DOHH2 (cell line): ENCODE data around the gene CCM2.

ENCODE experiments used
- H3F3A ChIP-seq: fragments of 200-600 bp; sonication (generic), shearing (Covaris generic); 2 replicates; pipeline ENCODE4 v1.6.0; 2016; ENCODE audit warnings: antibody characterized with exemption, mild to moderate bottlenecking; ENCODE audit not compliant: control insufficient read depth, insufficient read depth
- H3K27ac ChIP-seq: fragments of 200-600 bp; sonication (generic); 2 replicates; pipeline ENCODE4 v1.5.1; 2014; ENCODE audit warnings: low read depth, mild to moderate bottlenecking, low read length, moderate library complexity
- H3K27me3 ChIP-seq: fragments of 200-600 bp; sonication (generic); 2 replicates; pipeline ENCODE4 v1.6.1; 2014; ENCODE audit warnings: mild to moderate bottlenecking, low read length, mixed read lengths; ENCODE audit not compliant: control insufficient read depth
- H3K36me3 ChIP-seq: fragments of 200-600 bp; sonication (generic); 2 replicates; pipeline ENCODE4 v1.6.1; 2014; ENCODE audit warnings: mild to moderate bottlenecking, low read length, moderate library complexity, mixed read lengths; ENCODE audit not compliant: control insufficient read depth
- H3K4me1 ChIP-seq: fragments of 200-600 bp; sonication (generic); 2 replicates; pipeline ENCODE4 v1.6.1; 2014; ENCODE audit warnings: mild to moderate bottlenecking, low read length, mixed read lengths; ENCODE audit not compliant: control insufficient read depth
- H3K4me2 ChIP-seq: fragments of 200-600 bp; sonication (generic); 2 replicates; pipeline ENCODE4 v1.6.0; 2014; ENCODE audit warnings: mild to moderate bottlenecking, low read length, moderate library complexity
- H3K4me3 ChIP-seq: fragments of 200-600 bp; sonication (generic); 2 replicates; pipeline ENCODE4 v1.5.1; 2014; ENCODE audit warnings: mild to moderate bottlenecking, low read length, mixed read lengths
- H3K79me2 ChIP-seq: fragments of 200-600 bp; sonication (generic); 2 replicates; pipeline ENCODE4 v1.6.1; 2014; ENCODE audit warnings: mild to moderate bottlenecking, low read length, mixed read lengths; ENCODE audit not compliant: control insufficient read depth
- H3K9me2 ChIP-seq: fragments of 200-600 bp; sonication (generic); replicated peaks from 2 replicates; pipeline ENCODE4 v1.6.1; 2014; ENCODE audit warnings: mild to moderate bottlenecking, low read length, mixed read lengths; ENCODE audit not compliant: control insufficient read depth
- H3K9me3 ChIP-seq: fragments of 200-600 bp; sonication (generic); 2 replicates; pipeline ENCODE4 v1.6.1; 2014; ENCODE audit warnings: antibody characterized with exemption, low read length, mixed read lengths; ENCODE audit not compliant: control insufficient read depth, insufficient read depth
- H4K20me1 ChIP-seq: fragments of 200-600 bp; sonication (generic); 2 replicates; pipeline ENCODE4 v1.6.0; 2014; ENCODE audit warnings: low read depth, mild to moderate bottlenecking, antibody characterized with exemption, low read length, moderate library complexity; ENCODE audit not compliant: control insufficient read depth, insufficient read depth
- EZH2phosphoT487 ChIP-seq: fragments of 200-600 bp; sonication (generic); IDR thresholded peaks from 2 replicates; pipeline ENCODE4 v1.6.1; 2017; ENCODE audit warnings: borderline replicate concordance, mild to moderate bottlenecking, antibody characterized with exemption, low read length, moderate library complexity, mixed read lengths
- TF ChIP-seq, protein P1 (sequence below): fragments of 200-600 bp; sonication (generic); IDR thresholded peaks from one replicate; pipeline ENCODE4 v1.5.1; 2014; ENCODE audit warnings: antibody characterized with exemption, mild to moderate bottlenecking, low read depth, low read length; ENCODE audit not compliant: poor library complexity, severe bottlenecking

CCM2 gene

DNA sequence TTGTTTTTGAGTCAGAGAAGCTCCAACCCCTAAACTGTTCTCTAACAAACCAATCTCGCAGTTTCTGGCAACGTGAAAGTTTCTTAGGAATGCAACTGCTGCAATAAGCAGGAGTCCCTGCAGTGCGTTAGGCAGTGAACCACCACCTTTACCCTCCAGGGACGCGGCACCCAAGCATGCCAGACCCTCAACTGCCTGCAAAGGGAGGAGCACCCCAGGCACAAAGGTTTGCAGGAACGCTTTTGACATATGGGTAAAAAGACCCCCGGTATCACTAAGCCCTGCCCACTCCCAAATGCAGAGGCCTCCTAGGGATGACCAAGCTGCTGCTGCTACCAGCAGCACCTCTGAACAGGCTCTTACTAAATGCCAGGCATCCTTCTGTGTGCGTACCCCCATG lies 106.8 kb downstream of the CCM2 start:
- TF ChIP-seq, protein P1, sequence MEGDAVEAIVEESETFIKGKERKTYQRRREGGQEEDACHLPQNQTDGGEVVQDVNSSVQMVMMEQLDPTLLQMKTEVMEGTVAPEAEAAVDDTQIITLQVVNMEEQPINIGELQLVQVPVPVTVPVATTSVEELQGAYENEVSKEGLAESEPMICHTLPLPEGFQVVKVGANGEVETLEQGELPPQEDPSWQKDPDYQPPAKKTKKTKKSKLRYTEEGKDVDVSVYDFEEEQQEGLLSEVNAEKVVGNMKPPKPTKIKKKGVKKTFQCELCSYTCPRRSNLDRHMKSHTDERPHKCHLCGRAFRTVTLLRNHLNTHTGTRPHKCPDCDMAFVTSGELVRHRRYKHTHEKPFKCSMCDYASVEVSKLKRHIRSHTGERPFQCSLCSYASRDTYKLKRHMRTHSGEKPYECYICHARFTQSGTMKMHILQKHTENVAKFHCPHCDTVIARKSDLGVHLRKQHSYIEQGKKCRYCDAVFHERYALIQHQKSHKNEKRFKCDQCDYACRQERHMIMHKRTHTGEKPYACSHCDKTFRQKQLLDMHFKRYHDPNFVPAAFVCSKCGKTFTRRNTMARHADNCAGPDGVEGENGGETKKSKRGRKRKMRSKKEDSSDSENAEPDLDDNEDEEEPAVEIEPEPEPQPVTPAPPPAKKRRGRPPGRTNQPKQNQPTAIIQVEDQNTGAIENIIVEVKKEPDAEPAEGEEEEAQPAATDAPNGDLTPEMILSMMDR: no peak
- no peak for TF ChIP-seq EZH2phosphoT487
- Histone ChIP-seq H3K4me2 (no peak overlapping the region), H4K20me1 (peaks cover 35% of the 10 kb centered on the region), H3K9me2 (no peaks in the 10 kb centered on the region), H3K36me3 (peaks cover 94% of the 10 kb centered on the region), H3K4me1 (peaks cover 30% of the 10 kb centered on the region), H3K27ac (no peak overlapping the region), H3K79me2 (peaks cover 78% of the 10 kb centered on the region), H3F3A (peaks cover 3% of the 10 kb centered on the region; the same call in 1 of the 2 replicates), H3K27me3 (no peaks in the 10 kb centered on the region), H3K9me3 (no peaks in the 10 kb centered on the region), H3K4me3 (no peak overlapping the region)

DNA sequence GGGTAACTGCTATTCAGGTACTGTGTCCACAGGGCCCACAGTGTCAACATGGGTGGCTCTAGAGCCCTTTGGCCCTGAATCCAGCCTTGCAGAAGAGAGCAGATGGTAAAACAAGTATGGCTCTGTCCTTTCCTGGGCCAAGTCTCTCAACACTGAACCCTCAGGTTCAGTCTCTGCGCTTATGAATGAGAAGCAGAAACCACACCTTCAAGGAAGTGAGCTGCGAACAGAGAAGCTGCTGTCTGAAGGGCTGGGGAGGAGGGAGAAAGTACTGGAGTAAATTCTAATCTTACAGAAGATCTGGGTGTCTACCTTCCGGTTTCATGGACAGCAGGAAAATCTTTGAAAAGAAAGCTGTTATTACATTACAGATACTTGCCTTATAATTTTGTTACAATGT lies 107.4 kb downstream of the CCM2 start:
- H3K79me2 ChIP-seq: peaks cover 78% of the 10 kb centered on the region
- H3K27ac ChIP-seq: no peak overlapping the region
- no peaks in the 10 kb centered on the region for H3K9me3 ChIP-seq
- peaks cover 89% of the 10 kb centered on the region for H3K36me3 ChIP-seq
- H3K4me1 ChIP-seq: peaks cover 34% of the 10 kb centered on the region
- peaks cover 3% of the 10 kb centered on the region; the same call in 1 of the 2 replicates for H3F3A ChIP-seq
- TF ChIP-seq, protein P1: no peak
- no peak for TF ChIP-seq EZH2phosphoT487
- peaks cover 35% of the 10 kb centered on the region for H4K20me1 ChIP-seq
- peak overlapping the region; percentile 44; the same call in 1 of the 2 replicates for H3K4me2 ChIP-seq
- no peaks in the 10 kb centered on the region for H3K27me3 ChIP-seq
- H3K4me3 ChIP-seq: no peak overlapping the region
- H3K9me2 ChIP-seq: no peaks in the 10 kb centered on the region

DNA sequence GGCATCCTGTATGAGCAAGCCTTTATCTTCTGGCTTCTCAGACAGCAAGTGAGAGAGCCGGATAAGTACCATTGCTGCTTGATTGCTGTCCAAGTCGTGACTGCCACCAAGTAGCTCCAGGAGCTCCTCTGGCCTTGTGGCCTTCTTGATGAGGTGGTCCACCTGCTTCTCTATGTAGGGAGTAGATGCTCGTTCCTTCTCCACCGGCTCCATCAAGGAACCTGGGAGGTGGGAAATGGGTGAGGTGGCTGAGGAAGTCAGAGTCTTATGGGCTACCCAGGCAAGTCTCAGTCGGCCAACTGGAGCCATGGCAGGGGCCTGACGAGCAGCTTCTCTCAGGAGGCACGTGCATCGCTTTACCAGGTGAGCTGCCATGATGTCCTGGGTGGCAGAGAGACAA lies 108.9 kb downstream of the CCM2 start:
- H3K4me1 ChIP-seq: peaks cover 38% of the 10 kb centered on the region

More for the DNA sequence above, 108.9 kb downstream of the CCM2 start:
- peak overlapping the region; percentile 30; the same call in 1 of the 2 replicates for H3K4me3 ChIP-seq
- no peak overlapping the region for H3K27ac ChIP-seq
- TF ChIP-seq EZH2phosphoT487: no peak
- TF ChIP-seq, protein P1: no peak
- H4K20me1 ChIP-seq: peaks cover 35% of the 10 kb centered on the region
- peaks cover 80% of the 10 kb centered on the region for H3K79me2 ChIP-seq
- no peaks in the 10 kb centered on the region for H3K9me3 ChIP-seq
- H3K36me3 ChIP-seq: peaks cover 74% of the 10 kb centered on the region
- peaks cover 8% of the 10 kb centered on the region; the same call in 1 of the 2 replicates for H3F3A ChIP-seq
- H3K9me2 ChIP-seq: no peaks in the 10 kb centered on the region
- no peaks in the 10 kb centered on the region for H3K27me3 ChIP-seq
- peak overlapping the region; percentile 44 for H3K4me2 ChIP-seq
